HG03159 (cell line): ENCODE measurements around the gene VAT1L.
"Not testable (repeated sequence)": the region's sequence is repeated elsewhere in the genome, so short reads cannot be mapped to it uniquely, and the experiment has no call there.

Experiments
- ATAC-seq: cut with Tn5 transposase; IDR thresholded peaks from one replicate; pipeline ENCODE4 v1.9.1; 2021; ENCODE audit warnings: mild to moderate bottlenecking, moderate library complexity; ENCODE audit not compliant: unreplicated experiment

Gene VAT1L

GRCh38 chr16:77947590-77947989 lies 159.2 kb downstream of the VAT1L start:
- ATAC-seq = not testable (repeated sequence)

DNA sequence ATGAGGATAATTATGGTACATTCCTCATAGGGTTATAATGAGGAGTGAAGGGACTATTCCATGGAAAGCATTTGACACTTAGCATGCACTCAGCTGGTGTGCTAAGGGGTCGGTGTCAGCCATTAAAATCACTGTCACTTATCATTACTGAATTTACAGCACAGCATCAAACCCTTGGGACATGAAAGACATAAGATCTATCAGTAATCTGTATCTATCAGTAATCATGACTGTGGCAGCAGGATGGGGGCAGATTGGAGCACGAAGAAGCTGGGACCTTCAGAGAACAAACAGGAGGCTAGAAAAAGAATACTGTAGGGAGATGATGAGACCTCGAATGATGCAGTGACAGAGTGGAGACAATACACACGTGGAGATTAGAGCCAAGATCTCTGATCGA lies 160.5 kb downstream of the VAT1L start:
- ATAC-seq = no peak

DNA sequence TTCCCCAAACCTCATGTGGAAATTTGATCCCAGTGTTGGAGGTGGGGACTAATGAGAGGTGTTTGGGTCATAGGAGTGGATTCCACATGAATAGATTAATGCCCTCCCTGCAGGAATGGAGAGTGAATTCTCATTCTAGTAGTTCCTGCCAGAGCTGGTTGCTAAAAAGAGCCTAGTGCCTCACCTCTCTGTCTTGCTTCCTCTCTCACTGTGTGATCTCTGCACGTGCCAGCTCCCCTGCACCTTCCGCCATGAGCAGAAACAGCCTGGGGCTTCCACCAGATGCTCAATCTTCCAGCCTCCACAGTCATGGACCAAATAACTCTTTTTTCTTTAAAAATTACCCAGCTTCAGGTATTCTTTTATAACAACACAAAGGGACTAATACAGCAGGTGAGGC lies 161.1 kb downstream of the VAT1L start:
- ATAC-seq = no peak

- peak; percentile 47 for ATAC-seq
These were observed 163.4 kb downstream of the VAT1L start for GRCh38 chr16:77951788-77952187.

- no peak for ATAC-seq
These were observed 166.8 kb downstream of the VAT1L start for GRCh38 chr16:77955127-77955526.

DNA sequence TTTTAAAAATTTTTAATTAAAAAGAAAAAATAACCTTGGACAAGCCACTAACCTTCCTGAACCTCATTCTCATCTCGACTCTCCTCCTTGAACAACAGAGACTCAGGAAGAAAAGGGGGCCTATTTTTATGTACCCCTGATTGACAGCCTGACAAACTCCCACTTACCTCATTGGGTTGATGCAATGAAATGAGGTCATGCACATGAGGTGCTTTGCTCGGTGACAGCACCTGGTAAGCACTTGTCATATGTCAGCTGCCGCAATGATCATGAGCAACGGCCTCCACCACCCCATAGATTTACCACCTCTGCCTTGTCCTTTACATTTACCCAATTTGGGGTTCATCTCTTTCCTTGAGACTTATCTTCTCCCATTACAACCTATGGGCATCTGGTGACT lies 167.9 kb downstream of the VAT1L start:
- no peak for ATAC-seq

DNA sequence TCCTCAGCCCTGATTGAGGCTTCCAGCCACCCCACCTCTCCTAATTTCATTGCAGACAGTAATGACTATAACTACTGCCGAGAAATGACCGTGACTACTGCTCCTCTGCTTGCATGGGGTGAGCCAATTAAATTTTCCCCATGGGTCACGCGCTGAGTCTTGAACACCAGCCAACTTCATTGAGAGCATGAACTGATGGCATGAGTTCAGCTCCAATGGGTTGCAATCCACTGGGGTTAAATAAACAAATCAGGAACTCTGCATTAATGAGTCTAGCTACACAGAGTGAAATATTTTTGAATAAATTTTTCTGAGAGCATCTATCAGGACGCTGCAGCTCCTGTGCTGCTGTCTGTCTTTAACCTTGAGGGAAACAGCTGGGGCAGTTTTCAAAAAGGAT lies 172.4 kb downstream of the VAT1L start:
- ATAC-seq = no peak

GRCh38 chr16:77961814-77962213 lies 173.4 kb downstream of the VAT1L start:
- ATAC-seq = no peak

GRCh38 chr16:77962689-77963088 lies 174.3 kb downstream of the VAT1L start:
- no peak for ATAC-seq

GRCh38 chr16:77963185-77964044 lies 175.1 kb downstream of the VAT1L start:
- no peak for ATAC-seq

DNA sequence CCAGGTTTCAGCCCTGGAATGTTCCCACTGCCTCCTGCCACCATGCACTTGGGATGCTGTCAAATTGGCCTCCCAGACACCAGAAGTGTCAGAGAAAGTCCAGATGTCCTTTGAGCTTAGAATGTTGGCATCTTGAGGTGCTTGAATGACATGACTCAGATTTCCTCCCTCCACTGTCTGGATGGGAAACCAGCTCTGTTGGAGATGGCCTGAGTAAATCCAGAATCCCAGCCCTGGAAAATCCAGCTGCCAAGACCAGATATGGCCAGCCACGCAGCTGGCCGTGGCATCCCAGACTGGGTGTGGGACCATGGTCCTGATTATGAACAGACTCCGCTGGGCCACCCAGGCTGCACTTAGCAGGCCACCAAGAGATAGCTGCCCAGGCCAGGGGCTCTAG lies 177.0 kb downstream of the VAT1L start:
- no peak for ATAC-seq

DNA sequence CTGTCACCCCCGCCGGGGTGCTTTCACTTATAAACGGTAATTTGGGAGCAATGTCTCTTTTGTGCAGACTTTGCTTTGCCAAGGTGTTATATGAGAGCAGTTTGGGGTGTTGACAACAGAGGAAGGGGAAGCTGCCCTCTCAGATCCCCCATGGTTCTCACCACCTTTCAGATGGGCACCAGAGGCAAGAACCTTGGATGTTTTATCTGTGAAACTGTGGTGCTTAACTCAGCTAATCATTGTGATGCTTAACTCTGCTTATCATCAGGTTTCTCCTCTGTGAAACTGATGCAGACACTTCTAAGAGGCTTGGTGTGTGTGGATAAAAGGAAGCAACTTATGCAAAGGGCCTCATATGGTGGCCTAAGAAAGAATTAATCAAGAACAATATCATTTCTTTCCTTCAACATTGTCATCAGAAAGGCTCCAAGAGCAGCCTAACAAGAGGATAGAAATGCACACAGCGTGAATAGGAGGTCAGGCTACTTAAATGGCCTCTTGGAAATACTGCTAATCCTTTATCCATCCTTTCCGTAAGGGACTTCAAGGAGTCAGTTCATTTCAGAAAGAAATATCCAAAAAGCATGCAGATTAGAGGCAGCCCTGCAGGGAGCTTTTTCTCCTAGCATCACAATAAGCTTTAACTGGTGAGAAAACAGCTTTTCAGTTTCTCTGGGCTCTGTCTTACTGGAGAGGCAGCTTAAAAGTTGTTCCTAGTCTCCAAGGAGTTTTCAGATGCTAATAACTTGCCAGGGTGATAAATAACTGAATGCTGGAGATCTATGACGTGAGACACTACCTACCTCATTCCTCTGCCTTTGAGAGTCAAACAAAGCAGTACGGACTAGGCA lies 178.9 kb downstream of the VAT1L start:
- ATAC-seq = no peak

DNA sequence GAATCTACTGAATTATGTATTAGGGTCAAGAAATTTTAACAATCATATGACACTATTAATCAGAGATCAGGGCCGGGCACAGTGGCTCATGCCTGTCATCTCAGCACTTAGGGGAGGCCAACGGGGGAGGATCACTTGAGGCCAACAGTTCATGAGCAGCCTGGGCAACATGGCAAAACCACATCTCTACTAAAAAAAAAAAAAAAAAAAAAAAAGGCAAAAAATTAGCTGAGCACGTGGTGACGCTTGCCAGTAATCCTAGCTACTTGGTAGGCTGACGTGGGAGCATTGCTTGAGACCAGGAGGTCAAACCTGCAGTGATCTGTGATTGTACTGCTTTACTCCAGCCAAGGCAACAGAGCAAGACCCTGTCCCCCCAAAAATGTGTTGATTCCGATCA lies 181.5 kb downstream of the VAT1L start:
- no peak for ATAC-seq

GRCh38 chr16:77970371-77970770 lies 182.0 kb downstream of the VAT1L start:
- no peak for ATAC-seq

GRCh38 chr16:77971306-77972061 lies 183.1 kb downstream of the VAT1L start:
- ATAC-seq = peak; percentile 81

GRCh38 chr16:77972062-77972392 lies 183.7 kb downstream of the VAT1L start:
- ATAC-seq = no peak

DNA sequence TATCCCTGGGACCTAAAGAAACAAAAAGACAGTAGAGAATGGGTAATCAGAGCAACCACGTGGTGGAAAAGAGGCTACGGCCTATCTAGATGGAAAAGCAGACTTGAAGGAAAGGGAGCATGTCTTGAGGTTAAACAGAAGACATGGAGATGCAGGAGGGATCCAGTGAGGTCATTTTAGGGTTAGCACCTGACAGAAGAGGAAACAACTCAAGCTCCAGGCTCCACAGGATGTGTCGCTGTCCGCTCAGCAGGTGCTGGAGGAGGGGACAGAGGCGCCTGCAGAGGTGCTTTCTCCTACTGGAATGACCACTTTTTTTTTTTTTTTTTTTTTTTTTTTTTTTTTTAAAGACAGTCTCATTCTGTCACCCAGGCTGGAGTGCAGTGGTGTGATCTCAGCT lies 186.5 kb downstream of the VAT1L start:
- no peak for ATAC-seq

- ATAC-seq = no peak
These were observed 187.6 kb downstream of the VAT1L start for GRCh38 chr16:77975942-77976341.

DNA sequence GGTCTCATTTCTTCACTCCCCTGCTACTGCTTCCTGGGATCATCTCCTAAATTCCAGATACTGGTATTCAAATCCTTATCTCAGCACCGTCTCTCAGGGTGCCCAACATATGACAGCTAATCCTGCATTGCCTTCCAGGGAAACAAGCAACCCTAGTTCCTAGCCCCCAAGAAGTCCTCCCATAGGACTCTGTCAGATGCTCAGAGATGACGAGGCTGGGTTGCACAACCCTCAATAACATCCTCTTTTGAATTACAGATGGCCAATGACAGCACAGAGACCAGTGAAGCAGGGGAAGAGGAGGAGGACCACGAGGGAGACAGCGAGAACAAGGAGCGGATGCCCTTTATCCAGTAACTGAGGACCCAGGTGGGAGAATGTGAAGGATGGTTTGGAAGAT lies 189.0 kb downstream of the VAT1L start:
- ATAC-seq = no peak

DNA sequence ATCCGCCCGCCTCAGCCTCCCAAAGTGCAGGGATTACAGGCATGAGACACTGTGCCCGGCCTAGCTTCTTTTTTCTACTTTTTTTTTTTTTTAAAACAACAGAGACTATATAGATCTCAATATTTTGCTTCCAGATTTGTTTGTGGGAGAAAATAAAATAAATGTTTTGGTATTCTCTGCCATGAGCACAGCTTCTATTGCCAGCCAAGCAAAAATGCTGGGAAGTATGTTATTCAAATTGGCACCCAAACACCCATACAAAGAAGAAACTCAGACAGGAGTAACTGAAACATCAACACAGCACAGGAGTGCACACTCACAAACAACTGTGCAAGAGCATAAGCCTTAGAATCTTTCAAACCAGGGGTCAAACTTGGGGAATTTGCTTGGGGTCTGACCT lies 196.7 kb downstream of the VAT1L start:
- no peak for ATAC-seq

- ATAC-seq = no peak
These were observed 197.8 kb downstream of the VAT1L start for GRCh38 chr16:77986011-77986740.
